ENCODE measurements around the gene LEFTY1. TPM values are rescaled to one million over a fixed set of nuclear protein-coding genes. Genes with fewer than 3 reads are reported as not detected.

Gene LEFTY1
- total RNA-seq, 2 donors from 2014 or later, result not detected

DNA sequence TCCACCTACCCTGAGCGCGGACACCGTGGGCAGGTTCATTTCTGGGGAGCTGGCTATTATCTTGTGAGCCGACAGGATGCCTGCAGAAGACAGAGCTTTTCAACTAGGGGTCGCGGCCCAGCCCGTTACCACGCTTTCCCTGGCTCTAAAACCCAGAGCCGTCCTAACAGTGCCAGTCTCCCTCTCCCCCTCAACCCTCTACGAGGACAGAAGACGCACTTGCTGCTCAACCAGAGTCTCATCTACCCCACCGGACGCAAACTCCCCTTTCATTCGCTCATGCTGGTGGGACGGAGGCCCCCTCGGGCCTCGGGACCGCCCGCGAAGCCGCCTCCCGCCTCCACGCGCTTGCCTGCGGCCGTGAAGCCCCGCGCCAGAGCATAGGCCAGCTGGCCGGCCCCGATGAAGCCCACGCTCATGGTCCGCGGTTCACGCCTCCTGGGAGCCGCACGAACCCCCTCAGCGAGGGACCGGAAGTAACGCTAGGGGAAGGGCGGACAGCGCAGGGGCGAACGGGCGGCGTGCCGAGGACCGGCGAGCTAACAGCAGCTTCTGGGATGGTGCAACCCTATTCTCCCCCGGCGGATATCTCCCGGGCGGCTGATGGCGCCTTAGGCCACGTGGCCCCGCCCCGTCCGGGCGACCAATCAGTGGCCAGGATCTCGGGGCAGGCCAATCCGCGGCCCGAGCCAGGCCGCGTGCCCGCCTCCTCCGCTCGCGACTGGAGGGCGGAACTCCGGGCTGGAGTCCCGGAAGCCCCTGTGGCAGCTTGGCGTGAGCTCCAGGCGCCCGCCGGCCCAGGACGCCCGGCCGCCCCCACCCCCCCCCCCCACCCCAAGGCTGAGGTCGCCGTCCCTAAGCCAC, 35.0 kb upstream of the LEFTY1 start, which contains the start of gene PYCR2:
Gene PYCR2 (minus strand): TSS at position 559 of the 864 bp plus-strand sequence. CDS start 140 bp downstream, at position 419.
- Mint-ChIP-seq H3K27me3 (no peaks in the 10 kb centered on the region), H3K27ac (peak within 1 kb of the TSS; percentile 91 to 93), H3K9me3 (no peaks in the 10 kb centered on the region), H3K4me1 (ENCODE audit: low read depth in 2 of 2) (peaks cover 16 to 22% of the 10 kb centered on the region in 2 donors), H3K36me3 (no peaks in the 10 kb centered on the region), H3K4me3 (peak within 1 kb of the TSS; percentile 87)
- DNase-seq (ENCODE audit: low spot score) (peak; percentile 99), ATAC-seq (peak; percentile 99)

DNA sequence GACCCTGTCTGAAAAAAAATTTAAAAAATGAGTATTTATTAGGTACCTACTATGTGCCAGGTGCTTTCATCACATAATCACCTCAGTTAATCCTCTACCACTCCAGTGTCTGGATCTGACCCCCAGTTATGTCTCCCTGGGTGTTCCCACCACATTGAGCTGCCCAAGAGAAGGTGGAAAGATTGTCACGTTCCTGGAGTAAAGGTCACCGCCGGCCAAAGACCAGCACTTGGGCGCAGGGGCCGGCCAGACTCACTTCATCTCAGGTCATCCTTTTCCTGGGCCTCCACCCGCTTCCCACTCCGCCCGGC, 34.4 kb upstream of the LEFTY1 start:
- H3K27me3 Mint-ChIP-seq, result no peaks in the 10 kb centered on the region
- no peaks in the 10 kb centered on the region for H3K9me3 Mint-ChIP-seq
- H3K36me3 Mint-ChIP-seq, result no peaks in the 10 kb centered on the region
- peak overlapping the region; percentile 87 for H3K4me3 Mint-ChIP-seq
- ATAC-seq (no peak), DNase-seq (ENCODE audit: low spot score) (no peak)
- peaks cover 14 to 22% of the 10 kb centered on the region in 2 donors for H3K4me1 Mint-ChIP-seq (ENCODE audit: low read depth in 2 of 2)
- peak overlapping the region; percentile 91 to 93 for H3K27ac Mint-ChIP-seq

DNA sequence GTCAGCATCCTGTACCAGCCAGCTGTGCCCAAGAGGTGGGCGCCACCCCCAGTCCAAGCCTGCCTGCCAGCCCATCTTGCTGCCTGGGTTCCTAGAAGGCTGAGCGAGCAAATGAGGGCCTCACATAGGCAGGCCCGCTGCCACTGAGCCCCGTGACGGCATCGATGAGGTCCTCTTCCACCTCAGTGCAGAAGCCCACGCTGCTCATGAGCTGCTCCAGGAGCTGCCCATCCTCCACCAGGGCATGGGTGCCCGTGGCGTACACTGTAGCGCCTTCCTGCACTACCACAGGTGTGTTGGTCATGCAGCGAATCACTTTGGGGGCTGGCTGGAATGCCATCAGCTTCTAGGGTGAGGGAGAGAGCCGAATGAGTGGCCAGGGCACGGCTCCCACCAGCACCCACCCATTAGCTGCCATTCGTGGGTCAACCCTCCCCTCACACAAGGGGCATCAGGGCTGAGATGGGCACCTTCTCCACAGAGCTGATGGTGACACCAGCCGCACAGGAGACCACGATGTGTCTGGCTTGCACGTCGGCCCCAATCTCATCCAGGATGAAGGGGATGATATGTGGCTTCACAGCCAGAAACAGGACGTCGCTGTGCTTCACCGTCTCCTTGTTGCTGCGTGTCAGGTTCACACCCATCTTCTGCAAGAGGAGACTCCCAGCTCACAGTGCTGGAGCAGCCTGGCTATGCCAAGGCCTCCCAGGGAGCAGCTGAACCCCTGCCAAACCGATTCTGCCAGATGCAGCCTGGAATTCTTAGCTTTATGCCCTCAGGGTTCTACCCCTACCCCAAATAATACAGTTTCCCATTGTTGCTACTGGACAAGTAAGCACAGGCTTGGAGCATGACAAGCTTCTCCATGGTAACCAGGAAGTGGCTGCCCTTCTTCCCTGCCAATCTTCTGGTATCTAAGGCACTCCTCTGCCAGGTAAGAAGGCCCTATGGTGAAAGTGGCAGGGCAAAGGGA, 33.1 kb upstream of the LEFTY1 start:
- peaks cover 8% of the 10 kb centered on the region for H3K36me3 Mint-ChIP-seq
- peak overlapping the region; percentile 87 for H3K4me3 Mint-ChIP-seq
- no peaks in the 10 kb centered on the region for H3K27me3 Mint-ChIP-seq

DNA sequence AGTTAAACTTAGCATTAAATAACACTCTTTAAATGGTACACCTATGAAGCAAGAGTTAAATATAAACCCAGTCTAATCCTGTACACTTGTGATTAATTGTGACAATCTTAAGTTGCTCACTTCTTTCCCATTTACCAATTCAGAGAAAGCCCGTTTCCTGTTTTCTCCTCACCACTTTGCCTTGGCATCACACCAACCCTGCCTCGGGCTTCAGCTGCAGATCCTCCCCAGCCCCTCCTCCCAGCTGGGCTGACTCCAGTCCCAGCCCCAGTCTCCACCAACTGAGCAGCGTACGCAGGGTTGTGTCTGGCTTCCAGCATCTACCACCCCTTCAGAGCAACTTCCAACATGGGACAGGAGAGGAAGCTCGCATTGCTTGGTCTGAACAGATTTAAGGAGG, 31.0 kb upstream of the LEFTY1 start:
- ATAC-seq (no peak), DNase-seq (ENCODE audit: low spot score) (no peak)
- H3K36me3 Mint-ChIP-seq, result peaks cover 9% of the 10 kb centered on the region
- H3K9me3 Mint-ChIP-seq, result no peaks in the 10 kb centered on the region
- peak overlapping the region; percentile 8 for H3K4me3 Mint-ChIP-seq
- peaks cover 22 to 24% of the 10 kb centered on the region in 2 donors for H3K4me1 Mint-ChIP-seq (ENCODE audit: low read depth in 2 of 2)
- H3K27ac Mint-ChIP-seq, result peak overlapping the region in 1 of 2 donors; percentile 57
- no peaks in the 10 kb centered on the region for H3K27me3 Mint-ChIP-seq

More for the DNA sequence above, 33.1 kb upstream of the LEFTY1 start:
- Mint-ChIP-seq H3K4me1 (ENCODE audit: low read depth in 2 of 2) (peaks cover 19 to 29% of the 10 kb centered on the region in 2 donors), H3K27ac (peak overlapping the region; percentile 91 to 93), H3K9me3 (no peaks in the 10 kb centered on the region)
- no peak for ATAC-seq
- no peak for DNase-seq (ENCODE audit: low spot score)

DNA sequence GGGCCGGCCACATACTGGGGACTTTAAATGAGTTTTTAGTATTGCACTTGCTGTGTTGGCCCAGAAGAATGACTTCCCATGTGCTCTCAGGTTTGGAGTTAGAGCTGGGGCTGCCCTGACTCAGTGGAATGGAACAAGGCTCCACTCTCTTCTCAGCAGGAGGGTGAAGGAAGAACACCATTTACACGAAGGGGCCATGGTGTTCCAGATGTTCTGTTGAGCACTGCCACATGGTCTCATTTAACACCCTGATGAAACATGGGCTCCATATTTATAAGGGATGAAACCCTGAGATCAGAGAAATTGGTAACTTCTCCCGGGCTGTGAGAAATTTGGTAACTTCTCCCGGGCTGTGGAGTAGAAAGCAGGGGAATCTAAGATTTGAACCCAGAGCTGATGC, 29.3 kb upstream of the LEFTY1 start:
- Mint-ChIP-seq H3K9me3 (no peaks in the 10 kb centered on the region), H3K4me1 (ENCODE audit: low read depth in 2 of 2) (peaks cover 22 to 24% of the 10 kb centered on the region in 2 donors), H3K27ac (no peak overlapping the region), H3K27me3 (no peaks in the 10 kb centered on the region), H3K4me3 (no peak overlapping the region), H3K36me3 (peaks cover 9% of the 10 kb centered on the region)
- DNase-seq (ENCODE audit: low spot score), result no peak
- ATAC-seq, result no peak

DNA sequence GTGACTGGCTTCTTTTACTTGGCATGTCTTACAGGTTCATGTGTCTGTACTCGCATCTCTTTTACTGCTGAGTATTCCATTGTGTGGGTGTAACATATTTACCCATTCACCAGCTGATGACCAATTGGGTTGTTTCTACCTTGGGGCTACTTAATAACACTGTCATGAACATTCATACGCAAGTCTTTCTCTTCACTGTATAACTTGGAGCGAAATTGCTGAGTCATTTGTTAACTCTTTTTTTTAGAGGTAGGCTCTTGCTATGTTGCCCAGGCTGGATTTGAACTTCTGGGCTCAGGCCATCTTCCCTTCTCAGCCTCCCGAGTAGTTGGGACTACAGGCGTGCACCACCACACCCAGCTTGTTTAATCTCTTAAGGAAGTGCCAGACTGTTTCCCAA, 28.6 kb upstream of the LEFTY1 start:
- peak overlapping the region in 1 of 2 donors; percentile 6 for H3K27ac Mint-ChIP-seq
- no peaks in the 10 kb centered on the region for H3K27me3 Mint-ChIP-seq
- no peak overlapping the region for H3K4me3 Mint-ChIP-seq
- H3K4me1 Mint-ChIP-seq (ENCODE audit: low read depth in 2 of 2), result peaks cover 18% of the 10 kb centered on the region in 2 donors
- H3K9me3 Mint-ChIP-seq, result no peaks in the 10 kb centered on the region
- DNase-seq (ENCODE audit: low spot score) (no peak), ATAC-seq (no peak)
- H3K36me3 Mint-ChIP-seq, result peaks cover 9% of the 10 kb centered on the region

DNA sequence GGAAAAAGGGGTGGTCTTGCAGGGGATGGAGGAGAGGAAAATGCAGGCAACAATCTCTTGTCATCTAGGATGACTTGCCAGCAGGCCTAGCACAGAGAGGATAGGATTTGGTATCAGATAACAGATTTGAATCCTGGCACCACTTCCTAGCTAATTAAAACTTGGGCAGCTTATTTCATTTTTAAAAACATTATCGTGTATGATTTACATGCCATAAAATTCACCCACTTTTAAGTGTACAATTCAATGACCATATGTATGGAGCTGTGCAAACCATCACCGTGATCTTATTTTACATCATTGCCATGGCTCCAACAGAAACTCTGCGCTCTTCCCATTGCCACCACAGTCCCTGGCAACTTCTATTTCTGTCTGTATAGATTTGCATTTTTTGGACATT, 28.2 kb upstream of the LEFTY1 start:
- no peaks in the 10 kb centered on the region for H3K27me3 Mint-ChIP-seq
- DNase-seq (ENCODE audit: low spot score) (no peak), ATAC-seq (no peak)
- H3K9me3 Mint-ChIP-seq, result no peaks in the 10 kb centered on the region
- no peak overlapping the region for H3K4me3 Mint-ChIP-seq
- H3K27ac Mint-ChIP-seq, result no peak overlapping the region
- H3K4me1 Mint-ChIP-seq (ENCODE audit: low read depth in 2 of 2), result peaks cover 16 to 18% of the 10 kb centered on the region in 2 donors
- peaks cover 9% of the 10 kb centered on the region for H3K36me3 Mint-ChIP-seq

DNA sequence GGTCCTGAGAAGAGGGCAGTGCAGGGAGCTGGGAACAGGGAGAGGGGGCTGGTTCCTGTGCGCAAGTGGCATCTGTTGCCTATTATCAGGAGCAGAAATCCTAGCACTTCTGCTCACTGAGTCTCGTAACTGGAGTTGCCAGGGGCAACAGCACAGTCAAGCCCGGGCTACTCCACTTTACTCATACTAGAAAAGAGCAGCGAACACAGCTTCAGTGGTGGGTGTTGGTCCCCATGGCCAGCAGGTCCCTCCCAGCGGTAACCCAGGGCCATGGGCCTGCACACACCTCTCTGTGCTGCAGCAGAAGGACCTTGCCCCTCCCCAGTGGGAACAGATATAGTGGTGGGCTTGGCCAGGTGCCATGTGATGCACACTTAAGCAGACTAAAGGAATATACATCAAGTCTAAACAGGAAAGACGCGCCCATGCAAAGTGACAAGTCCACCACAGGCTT, 26.6 kb upstream of the LEFTY1 start:
- no peaks in the 10 kb centered on the region for H3K9me3 Mint-ChIP-seq
- DNase-seq (ENCODE audit: low spot score), result no peak
- peaks cover 16 to 19% of the 10 kb centered on the region in 2 donors for H3K4me1 Mint-ChIP-seq (ENCODE audit: low read depth in 2 of 2)
- no peak overlapping the region for H3K27ac Mint-ChIP-seq
- H3K36me3 Mint-ChIP-seq, result peaks cover 9% of the 10 kb centered on the region
- no peak overlapping the region for H3K4me3 Mint-ChIP-seq
- no peaks in the 10 kb centered on the region for H3K27me3 Mint-ChIP-seq
- no peak for ATAC-seq

DNA sequence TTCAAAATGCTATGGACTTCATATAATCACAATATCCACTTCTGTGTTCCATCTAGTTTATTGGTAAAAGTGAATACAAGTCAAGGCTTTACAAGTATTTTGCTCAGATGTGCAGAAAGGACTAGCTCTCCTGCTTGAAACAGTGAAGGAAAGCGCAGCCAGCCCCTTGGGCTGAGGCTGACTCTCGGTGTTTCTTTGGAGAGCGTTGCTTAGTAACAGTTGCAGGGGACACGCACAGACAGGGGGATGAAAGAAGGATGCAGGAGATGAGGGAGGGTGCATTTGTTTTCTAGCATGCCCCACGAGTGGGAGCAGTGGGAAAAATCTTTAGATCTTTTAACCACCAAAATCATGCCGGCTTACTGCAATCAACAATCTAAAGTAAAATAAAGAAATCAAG, 26.0 kb upstream of the LEFTY1 start:
- Mint-ChIP-seq H3K9me3 (no peaks in the 10 kb centered on the region), H3K27me3 (no peaks in the 10 kb centered on the region), H3K27ac (no peak overlapping the region), H3K4me3 (no peak overlapping the region), H3K4me1 (ENCODE audit: low read depth in 2 of 2) (peaks cover 14 to 18% of the 10 kb centered on the region in 2 donors), H3K36me3 (peaks cover 9% of the 10 kb centered on the region)
- DNase-seq (ENCODE audit: low spot score) (no peak), ATAC-seq (no peak)

DNA sequence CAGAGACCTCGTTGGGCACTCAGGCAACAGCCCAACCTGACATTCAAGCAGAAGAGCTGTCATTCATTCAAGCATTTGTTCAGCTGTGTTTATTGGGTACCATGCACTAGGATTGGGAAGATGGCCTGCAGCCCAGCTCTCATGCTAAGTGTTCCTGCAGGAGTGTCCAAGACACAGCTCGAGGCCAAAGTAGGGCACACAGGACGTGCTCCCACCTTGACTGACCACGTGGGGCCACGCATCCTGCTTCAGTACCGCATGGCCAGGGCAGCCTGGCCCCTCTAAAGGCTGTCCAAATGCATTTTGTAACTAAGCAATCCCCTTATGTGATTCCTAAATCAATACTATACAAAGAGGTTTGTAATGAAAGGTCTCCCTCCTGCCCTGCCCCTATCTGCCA, 25.4 kb upstream of the LEFTY1 start:
- no peak overlapping the region for H3K4me3 Mint-ChIP-seq
- DNase-seq (ENCODE audit: low spot score) (no peak), ATAC-seq (no peak)
- H3K36me3 Mint-ChIP-seq, result peaks cover 9% of the 10 kb centered on the region
- H3K27me3 Mint-ChIP-seq, result no peaks in the 10 kb centered on the region
- no peaks in the 10 kb centered on the region for H3K9me3 Mint-ChIP-seq
- H3K4me1 Mint-ChIP-seq (ENCODE audit: low read depth in 2 of 2), result peaks cover 8 to 12% of the 10 kb centered on the region in 2 donors
- H3K27ac Mint-ChIP-seq, result no peak overlapping the region

GRCh38 chr1:225911191-225912130, 22.5 kb upstream of the LEFTY1 start:
- peaks cover 0 to 3% of the 10 kb centered on the region in 2 donors for H3K4me1 Mint-ChIP-seq (ENCODE audit: low read depth in 2 of 2)
- ATAC-seq (peak; percentile 80 to 85), DNase-seq (ENCODE audit: low spot score) (no peak)
- H3K9me3 Mint-ChIP-seq, result no peaks in the 10 kb centered on the region
- no peak overlapping the region for H3K4me3 Mint-ChIP-seq
- H3K27me3 Mint-ChIP-seq, result no peaks in the 10 kb centered on the region
- H3K27ac Mint-ChIP-seq, result no peak overlapping the region
- no peaks in the 10 kb centered on the region for H3K36me3 Mint-ChIP-seq

- H3K4me1 Mint-ChIP-seq (ENCODE audit: low read depth in 2 of 2), result peaks cover 0 to 3% of the 10 kb centered on the region in 2 donors
- DNase-seq (ENCODE audit: low spot score) (no peak), ATAC-seq (no peak)
- H3K4me3 Mint-ChIP-seq, result no peak overlapping the region
- no peak overlapping the region for H3K27ac Mint-ChIP-seq
- H3K36me3 Mint-ChIP-seq, result no peaks in the 10 kb centered on the region
- H3K27me3 Mint-ChIP-seq, result no peaks in the 10 kb centered on the region
- H3K9me3 Mint-ChIP-seq, result no peaks in the 10 kb centered on the region
Measured at GRCh38 chr1:225909477-225909876, 20.5 kb upstream of the LEFTY1 start.

DNA sequence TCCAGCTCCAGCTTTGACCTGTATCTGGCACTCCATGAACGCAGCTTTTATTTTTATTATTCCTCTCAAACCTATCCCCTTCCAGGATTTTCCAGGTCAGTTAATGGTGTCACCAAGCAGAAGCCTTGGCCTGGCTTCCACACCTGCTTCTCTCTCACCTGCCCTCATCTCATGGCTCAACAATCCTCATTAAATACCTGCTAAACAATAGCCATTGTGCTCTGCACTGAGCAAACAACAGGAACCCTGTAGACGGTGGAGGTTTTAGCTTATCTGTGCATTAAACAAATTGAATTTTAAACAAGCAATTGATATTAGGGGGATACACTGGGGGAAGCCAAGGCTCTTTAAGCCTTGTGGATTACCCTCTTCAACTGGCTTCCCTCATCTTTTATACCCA, 19.8 kb upstream of the LEFTY1 start:
- ATAC-seq (no peak), DNase-seq (ENCODE audit: low spot score) (no peak)
- Mint-ChIP-seq H3K4me1 (ENCODE audit: low read depth in 2 of 2) (peaks cover 0 to 3% of the 10 kb centered on the region in 2 donors), H3K9me3 (no peaks in the 10 kb centered on the region), H3K4me3 (no peak overlapping the region), H3K27me3 (no peaks in the 10 kb centered on the region), H3K27ac (no peak overlapping the region), H3K36me3 (no peaks in the 10 kb centered on the region)
